SW 1271 (cell line): ENCODE measurements around the gene DDX54.
A peak's percentile ranks its signal among the peaks of the same experiment; 100 is the strongest.

Experiments used
- DNase-seq, 2 experiments: peaks; one replicate each; lab custom pipeline; 2025; lab: John Stamatoyannopoulos, UW

Gene DDX54

GRCh38 chr12:113162102-113163029 is 22.9 kb downstream of the DDX54 start:
- no peak for DNase-seq

DNA sequence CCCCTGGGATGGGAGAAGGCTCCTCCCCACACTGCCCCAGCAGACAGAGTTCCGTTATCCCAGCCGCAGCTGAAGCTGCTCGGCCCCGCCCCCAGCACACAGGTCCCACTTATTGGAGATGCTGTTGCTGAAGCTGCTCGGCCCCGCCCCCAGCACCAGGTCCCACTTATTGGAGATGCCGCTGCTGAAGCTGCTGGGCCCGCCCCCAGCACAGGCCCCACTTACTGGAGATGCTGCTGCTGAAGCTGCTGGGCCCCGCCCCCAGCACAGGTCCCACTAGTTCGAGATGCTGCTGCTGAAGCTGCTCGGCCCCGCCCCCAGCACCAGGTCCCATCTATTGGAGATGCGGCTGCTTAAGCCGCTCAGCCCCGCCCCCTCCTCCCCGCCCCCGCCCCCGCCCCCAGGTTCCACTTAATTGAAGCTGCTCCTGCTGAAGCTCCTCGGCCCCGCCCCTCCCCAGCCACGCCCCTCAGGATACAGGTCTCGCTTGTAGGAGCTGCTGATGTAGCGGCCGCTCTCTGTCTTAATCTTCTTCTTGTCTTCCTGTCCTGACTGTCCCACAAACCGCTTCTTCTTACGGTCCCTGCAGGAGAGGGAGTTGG is 23.8 kb downstream of the DDX54 start:
- DNase-seq, result peak in 1 of 2 experiments; percentile 57

DNA sequence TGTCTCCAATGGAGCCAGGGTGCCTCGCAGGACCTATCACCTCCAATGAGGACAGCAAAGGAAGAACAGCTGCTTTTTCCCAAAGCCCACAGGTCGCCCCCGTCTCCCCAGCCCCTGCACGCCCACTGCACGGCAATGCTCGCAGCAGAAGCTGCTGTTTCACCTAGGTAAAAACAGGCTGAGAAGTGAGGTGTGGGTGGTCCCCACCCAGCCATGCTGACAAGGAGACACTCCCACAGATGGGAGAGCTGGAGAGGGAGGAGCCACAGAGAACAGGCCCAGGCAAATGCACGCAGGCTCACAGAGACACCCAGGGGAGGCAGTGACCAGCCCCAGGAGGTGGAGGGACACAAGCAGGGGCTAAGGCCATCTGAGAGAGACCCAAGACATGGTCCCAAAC is 25.3 kb downstream of the DDX54 start:
- no peak for DNase-seq

DNA sequence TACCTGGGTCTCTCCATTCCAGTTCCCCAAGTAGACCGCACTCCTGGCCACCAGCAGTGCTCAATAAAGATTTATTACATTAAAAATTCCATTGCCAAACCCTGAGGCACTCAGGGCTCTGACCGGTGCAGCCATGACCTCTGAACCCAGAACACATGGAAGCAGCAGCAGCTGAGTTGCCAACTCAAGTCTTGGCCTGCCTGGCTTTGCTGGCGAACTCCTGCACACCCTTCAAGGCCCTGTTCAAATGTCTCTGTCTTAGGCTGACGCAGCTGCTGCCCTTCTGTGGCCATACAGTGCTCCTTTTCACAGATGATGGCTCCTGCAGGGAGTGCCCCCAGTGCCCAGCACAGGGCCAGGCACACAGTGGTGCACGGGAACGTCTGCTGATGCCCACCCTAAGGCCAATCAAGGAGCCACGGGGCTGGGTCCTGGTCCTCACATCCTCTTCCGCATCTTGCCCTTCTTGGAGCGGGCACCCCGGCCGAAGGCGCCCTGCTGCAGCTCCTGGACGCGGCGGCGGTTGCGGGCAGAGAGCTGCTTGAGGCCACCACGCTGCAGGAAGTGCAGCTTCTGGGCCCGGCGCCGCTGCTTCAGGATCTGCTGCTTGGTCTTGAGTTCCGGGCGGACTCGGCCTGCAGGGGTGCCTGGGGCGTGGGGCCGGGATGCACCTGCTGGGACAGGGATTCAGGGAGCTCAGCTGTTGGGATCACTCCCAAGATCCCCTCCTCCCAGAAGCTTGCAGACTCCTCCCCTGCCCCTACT is 26.7 kb downstream of the DDX54 start:
- no peak for DNase-seq

GRCh38 chr12:113157218-113157859 is 27.9 kb downstream of the DDX54 start:
- DNase-seq, result no peak

DNA sequence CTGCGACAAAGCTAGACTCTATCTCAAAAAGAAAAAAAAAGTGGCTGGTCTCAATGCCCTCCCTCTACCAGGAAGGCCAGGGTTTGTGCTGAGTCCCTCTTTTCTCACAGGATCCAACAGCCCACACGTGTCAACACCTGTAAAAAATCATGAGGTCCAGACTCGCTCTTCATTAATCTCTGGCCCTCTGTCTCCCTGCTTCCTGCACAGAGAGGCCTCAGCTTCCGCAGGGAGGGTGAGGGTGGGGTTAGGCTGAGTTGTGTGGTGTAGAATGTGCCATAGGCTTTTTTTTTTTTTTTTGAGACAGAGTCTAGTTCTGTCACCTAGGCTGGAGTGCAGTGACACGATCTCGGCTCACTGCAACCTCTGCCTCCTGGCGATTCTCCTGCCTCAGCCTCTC is 29.6 kb downstream of the DDX54 start:
- DNase-seq, result no peak

DNA sequence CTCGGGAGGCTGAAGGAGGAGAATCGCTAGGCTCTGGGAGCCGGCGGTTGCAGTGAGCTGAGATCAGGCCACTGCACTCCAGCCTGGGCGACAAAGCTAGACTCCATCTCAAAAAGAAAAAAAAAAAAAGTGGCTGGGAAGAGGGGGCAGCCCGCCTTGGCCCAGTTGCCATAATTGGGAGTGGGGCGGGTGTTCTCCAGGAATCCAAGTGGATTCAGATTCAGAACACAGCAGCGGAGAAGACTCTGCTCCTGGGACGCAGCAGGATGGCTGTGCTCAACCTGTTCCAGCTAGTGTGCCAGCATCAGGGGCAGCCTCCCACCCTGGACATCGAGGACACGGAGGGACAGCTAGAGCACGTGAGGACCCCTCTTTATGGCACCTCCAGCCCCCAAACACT is 30.2 kb downstream of the DDX54 start:
- no peak for DNase-seq

DNA sequence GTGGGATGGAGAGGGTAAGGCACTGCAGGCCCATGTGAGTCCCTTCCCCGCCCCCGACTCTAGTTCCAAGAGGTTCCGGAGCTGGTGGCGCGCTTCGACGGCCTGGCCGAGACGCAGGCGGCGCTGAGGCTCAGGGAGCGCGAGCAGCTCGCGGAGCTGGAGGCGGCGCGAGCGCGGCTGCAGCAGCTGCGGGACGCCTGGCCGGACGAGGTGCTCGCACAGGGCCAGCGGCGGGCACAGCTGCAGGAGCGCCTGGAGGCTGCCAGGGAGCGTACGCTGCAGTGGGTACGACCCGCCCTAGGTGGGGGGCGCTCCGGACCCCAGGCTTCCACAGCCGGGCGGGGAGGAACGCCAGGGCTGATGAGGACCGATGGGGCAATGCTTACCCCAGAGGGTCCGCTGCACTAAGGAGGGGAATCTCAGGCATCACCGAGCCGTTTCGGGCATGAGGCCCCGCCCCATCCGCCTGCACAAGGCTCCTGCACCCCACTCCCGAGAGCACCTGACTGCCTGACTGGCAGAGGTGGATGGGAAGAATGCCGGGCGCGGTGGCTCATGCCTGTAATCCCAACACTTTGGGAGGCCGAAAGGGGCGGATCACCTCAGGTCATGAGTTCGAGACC is 30.8 kb downstream of the DDX54 start:
- no peak for DNase-seq

- DNase-seq, result peak in 1 of 2 experiments; percentile 63
Observed at GRCh38 chr12:113152835-113153814, 32.2 kb downstream of the DDX54 start.

DNA sequence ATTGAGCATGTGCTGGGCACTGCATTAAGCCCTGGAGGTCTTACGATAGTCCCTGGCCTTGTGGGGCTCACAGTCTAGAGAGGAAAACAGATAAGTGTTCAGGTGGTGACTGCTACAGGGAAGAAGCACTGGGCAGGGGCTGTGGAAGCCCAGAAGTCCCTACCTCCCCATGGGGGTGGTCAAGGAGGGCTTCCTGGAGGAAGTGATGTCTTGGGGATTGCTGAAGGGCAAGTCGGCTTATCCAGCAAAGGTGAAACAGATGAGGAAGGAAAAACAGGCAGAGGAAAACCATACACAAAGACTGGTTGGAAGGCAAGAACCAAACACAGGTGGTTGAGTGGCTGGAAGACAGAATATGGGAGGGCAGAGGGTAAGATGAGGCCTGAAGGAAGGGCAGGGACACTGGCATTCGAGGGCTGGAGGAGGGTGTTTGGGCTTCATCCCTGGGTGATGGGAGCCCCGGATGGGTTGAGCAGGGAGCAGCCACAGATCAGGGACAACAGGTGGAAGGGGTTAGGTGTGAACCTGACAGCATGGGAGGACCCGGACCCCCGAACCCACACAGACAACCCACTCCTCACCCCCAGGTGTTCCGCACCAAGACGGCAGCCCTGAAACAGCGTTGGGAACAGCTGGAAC is 33.0 kb downstream of the DDX54 start:
- no peak for DNase-seq

- no peak for DNase-seq
Observed at GRCh38 chr12:113151655-113152054, 33.6 kb downstream of the DDX54 start.

- DNase-seq, result peak in 1 of 2 experiments; percentile 26
Observed at GRCh38 chr12:113149361-113150150, 35.7 kb downstream of the DDX54 start, which contains the start of gene CFAP73. Gene CFAP73 (plus strand): TSS chr12:113149724. CDS start chr12:113149858, 134 bp downstream.

GRCh38 chr12:113146999-113147398 is 38.3 kb downstream of the DDX54 start:
- no peak for DNase-seq

DNA sequence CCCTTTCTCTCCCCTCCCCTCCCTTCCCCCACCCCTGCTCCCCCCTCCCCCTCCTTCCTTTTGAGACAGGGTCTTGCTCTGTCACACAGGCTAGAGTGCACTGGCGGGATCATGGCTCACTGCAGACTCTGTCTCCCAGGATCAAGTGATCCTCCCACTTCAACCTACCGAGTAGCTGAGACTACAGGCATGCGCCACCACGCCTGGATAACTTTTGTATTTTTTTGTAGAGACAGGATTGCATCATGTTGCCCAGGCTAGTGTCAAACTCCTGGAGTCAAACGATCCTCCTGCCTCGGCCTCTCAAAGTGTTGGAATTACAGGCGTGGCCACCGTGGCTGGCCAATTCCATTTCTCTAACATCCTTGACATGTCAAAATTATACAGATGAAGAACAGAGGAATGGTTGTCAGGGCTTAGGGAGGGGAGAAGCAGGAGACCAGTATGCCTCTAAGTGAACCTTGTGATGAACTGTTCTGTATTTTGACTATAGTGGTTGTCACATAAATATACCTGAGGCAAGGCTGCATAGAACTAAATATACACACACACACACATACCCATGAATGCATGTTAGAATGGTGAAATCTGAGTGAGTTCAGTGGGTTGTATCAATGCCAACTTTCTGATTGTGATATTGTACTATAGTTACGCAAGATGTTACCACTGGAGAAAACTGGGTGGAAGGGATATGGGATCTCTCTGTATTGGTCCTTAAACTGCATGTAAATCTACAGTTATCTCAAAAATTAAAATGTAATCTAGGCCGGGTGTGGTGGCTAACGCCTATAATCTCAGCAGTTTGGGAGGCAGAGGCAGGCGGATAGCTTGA is 39.3 kb downstream of the DDX54 start:
- DNase-seq, result no peak

DNA sequence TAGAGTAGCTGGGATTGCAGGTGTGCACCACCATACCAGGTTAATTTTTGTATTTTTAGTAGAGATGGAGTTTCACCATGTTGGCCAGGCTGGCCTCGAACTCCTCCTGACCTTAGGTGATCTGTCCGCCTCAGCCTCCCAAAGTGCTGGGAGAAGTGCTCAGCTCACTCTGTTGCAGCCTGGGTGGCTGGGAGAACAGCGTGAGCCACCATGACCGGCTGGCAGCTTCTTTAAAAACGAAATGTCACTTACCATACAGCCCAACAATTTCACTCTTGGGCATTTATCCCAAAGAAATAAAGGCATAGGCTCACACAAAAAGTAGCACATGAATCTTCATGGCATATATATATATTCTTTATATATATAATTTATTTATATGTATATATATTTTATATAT is 40.5 kb downstream of the DDX54 start:
- DNase-seq, result no peak

GRCh38 chr12:113143959-113144358 is 41.3 kb downstream of the DDX54 start:
- no peak for DNase-seq

DNA sequence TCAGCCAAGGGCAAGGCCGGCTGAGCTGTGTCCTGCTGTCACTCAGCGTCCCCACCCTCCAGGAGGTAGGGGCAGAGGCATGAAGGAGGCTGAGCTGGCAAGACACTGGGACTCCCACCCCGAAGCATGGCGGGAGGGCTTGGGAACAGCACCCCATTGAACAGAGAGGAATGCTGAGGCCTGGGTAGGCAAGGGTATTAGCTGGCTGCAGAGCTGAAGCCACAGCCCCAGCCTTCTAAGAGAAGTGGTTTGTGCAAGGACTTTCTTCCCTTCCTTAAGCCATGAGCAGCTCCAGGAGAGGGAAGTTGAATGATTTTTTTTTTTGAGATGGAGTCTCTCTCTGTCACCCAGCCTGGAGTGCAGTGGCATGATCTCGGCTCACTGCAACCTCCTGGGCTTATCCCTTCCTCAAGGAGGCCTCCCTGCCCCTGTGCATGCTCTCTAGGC is 42.4 kb downstream of the DDX54 start:
- no peak for DNase-seq
